SU-DHL-6 (cell line): Measurements from ENCODE around the gene THG1L.

Experiments used
- H2AFZ ChIP-seq: fragments of 200-600 bp; sonication (generic); 2 replicates; pipeline ENCODE4 v1.6.1; 2014; ENCODE audit warnings: low read depth, mild to moderate bottlenecking, moderate library complexity, mixed read lengths, antibody characterized with exemption, low read length; ENCODE audit not compliant: severe bottlenecking
- H3F3A ChIP-seq: fragments of 200-600 bp; shearing (Covaris generic); 2 replicates; pipeline ENCODE4 v1.6.0; 2016; ENCODE audit warnings: antibody characterized with exemption, mild to moderate bottlenecking; ENCODE audit not compliant: insufficient read depth
- H3K27ac ChIP-seq: fragments of 200-600 bp; sonication (generic); 2 replicates; pipeline ENCODE4 v1.5.1; 2016; ENCODE audit warnings: low read depth, mild to moderate bottlenecking, low read length, moderate library complexity, mixed read lengths
- H3K27me3 ChIP-seq: fragments of 200-600 bp; sonication (generic), shearing (Covaris generic); 2 replicates; pipeline ENCODE4 v1.6.0; 2014; ENCODE audit warnings: mild to moderate bottlenecking, low read length
- H3K36me3 ChIP-seq: fragments of 200-600 bp; sonication (generic); 2 replicates; pipeline ENCODE4 v1.6.1; 2014; ENCODE audit warnings: mild to moderate bottlenecking, low read length, mixed read lengths
- H3K4me2 ChIP-seq: fragments of 300-600, 200-600 bp; shearing (Covaris generic), sonication (generic); 2 replicates; pipeline ENCODE4 v1.6.0; 2014; ENCODE audit warnings: low read length, low read depth, mild to moderate bottlenecking; ENCODE audit not compliant: poor library complexity, severe bottlenecking
- H3K4me3 ChIP-seq: fragments of 200-600 bp; sonication (generic); 2 replicates; pipeline ENCODE4 v1.5.1; 2014; ENCODE audit warnings: antibody characterized with exemption, low read length, mild to moderate bottlenecking, mixed read lengths; ENCODE audit not compliant: insufficient read depth, poor library complexity, severe bottlenecking
- H3K79me2 ChIP-seq: fragments of 200-600 bp; sonication (generic); 2 replicates; pipeline ENCODE4 v1.6.1; 2014; ENCODE audit warnings: mild to moderate bottlenecking, low read length, moderate library complexity; ENCODE audit not compliant: insufficient read depth
- H3K9ac ChIP-seq: fragments of 200-600 bp; sonication (generic); 2 replicates; pipeline ENCODE4 v1.7.0; 2014; ENCODE audit warnings: mild to moderate bottlenecking, low read length
- H3K9me2 ChIP-seq: fragments of 200-600 bp; sonication (generic); replicated peaks from 2 replicates; pipeline ENCODE4 v1.6.1; 2014; ENCODE audit warnings: low read length; ENCODE audit not compliant: insufficient read depth
- H3K9me3 ChIP-seq: fragments of 200-600 bp; sonication (generic); 2 replicates; pipeline ENCODE4 v1.6.1; 2014; ENCODE audit warnings: low read length, mixed read lengths; ENCODE audit not compliant: insufficient read depth
- H4K20me1 ChIP-seq: fragments of 200-600 bp; sonication (generic); 2 replicates; pipeline ENCODE4 v1.6.1; 2014; ENCODE audit warnings: low read depth, mild to moderate bottlenecking, antibody characterized with exemption, low read length, moderate library complexity, mixed read lengths
- EZH2phosphoT487 ChIP-seq: fragments of 200-600 bp; sonication (generic), shearing (Covaris generic); conservative IDR thresholded peaks from 2 replicates; pipeline ENCODE4 v1.6.1; 2018; ENCODE audit warnings: mild to moderate bottlenecking, antibody characterized with exemption, low read length, moderate library complexity, mixed read lengths
- TF ChIP-seq, protein P1 (sequence below): fragments of 200-600 bp; sonication (generic); IDR thresholded peaks from one replicate; pipeline ENCODE4 v1.5.1; 2017; ENCODE audit warnings: antibody characterized with exemption, mild to moderate bottlenecking, low read length, moderate library complexity; ENCODE audit not compliant: insufficient read depth, poor library complexity, severe bottlenecking

Gene THG1L

DNA sequence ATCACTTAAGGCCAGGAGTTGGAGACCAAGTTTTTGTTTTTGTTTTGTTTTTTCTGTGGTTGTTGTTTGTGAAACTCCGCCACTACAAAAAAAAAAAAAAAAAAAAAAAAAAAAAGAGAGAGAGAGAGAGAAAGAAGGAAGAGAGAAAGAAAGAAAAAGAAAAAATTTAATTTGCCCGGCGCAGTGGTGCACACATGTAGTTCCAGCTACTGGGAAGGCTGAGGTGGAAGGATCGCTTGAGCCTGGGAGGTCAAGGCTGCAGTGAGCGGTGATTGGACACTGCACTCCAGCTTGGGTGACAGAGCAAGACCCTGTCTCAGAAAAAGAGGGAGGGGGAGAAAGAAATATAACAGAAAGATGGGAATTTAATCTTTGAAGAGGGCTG, 902 bp downstream of the THG1L start:
- H3K27ac ChIP-seq, result no peak overlapping the region
- no peaks in the 10 kb centered on the region for H3K9me3 ChIP-seq
- H3K36me3 ChIP-seq, result peaks cover 18% of the 10 kb centered on the region
- no peaks in the 10 kb centered on the region for H3K27me3 ChIP-seq
- peak overlapping the region; percentile 70; the same call in 1 of the 2 replicates for H3K9ac ChIP-seq
- H2AFZ ChIP-seq, result no peak overlapping the region
- TF ChIP-seq EZH2phosphoT487, result no peak
- TF ChIP-seq, protein P1, sequence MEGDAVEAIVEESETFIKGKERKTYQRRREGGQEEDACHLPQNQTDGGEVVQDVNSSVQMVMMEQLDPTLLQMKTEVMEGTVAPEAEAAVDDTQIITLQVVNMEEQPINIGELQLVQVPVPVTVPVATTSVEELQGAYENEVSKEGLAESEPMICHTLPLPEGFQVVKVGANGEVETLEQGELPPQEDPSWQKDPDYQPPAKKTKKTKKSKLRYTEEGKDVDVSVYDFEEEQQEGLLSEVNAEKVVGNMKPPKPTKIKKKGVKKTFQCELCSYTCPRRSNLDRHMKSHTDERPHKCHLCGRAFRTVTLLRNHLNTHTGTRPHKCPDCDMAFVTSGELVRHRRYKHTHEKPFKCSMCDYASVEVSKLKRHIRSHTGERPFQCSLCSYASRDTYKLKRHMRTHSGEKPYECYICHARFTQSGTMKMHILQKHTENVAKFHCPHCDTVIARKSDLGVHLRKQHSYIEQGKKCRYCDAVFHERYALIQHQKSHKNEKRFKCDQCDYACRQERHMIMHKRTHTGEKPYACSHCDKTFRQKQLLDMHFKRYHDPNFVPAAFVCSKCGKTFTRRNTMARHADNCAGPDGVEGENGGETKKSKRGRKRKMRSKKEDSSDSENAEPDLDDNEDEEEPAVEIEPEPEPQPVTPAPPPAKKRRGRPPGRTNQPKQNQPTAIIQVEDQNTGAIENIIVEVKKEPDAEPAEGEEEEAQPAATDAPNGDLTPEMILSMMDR, result no peak
- no peaks in the 10 kb centered on the region for H4K20me1 ChIP-seq
- H3K4me2 ChIP-seq, result peak overlapping the region; percentile 94
- peaks cover 21% of the 10 kb centered on the region for H3F3A ChIP-seq
- H3K9me2 ChIP-seq, result no peaks in the 10 kb centered on the region
- H3K79me2 ChIP-seq, result peaks cover 10% of the 10 kb centered on the region; the same call in 1 of the 2 replicates
- peak overlapping the region; percentile 75 for H3K4me3 ChIP-seq

DNA sequence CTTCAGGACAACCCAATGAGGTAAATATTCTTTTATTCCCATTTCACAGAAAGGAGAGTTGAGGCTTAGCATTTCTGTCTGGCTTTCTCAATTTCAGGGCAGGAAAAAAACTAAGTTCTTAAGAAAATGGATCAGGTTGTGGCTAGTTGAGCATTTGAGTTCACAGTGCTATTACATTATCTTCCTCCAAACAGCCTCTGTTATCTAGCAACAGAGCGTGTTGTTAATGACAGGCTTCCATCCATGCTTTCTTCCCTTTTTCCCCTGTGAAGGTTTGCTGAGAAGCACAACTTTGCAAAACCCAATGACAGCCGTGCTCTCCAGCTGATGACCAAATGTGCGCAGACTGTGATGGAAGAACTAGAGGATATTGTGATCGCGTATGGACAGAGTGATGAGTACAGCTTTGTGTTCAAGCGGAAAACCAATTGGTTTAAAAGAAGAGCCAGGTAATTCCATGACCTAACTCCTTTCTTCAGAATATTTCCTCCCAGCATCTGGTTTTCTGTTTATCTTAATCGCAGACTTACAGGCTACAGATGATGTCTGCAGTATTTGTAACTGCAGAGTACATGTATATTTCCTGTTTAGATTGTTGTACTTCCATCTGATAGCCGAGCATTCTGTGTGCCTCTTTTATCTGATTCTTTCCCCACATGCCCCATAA, 1.5 kb downstream of the THG1L start:
- no peak overlapping the region for H3K27ac ChIP-seq
- H4K20me1 ChIP-seq, result no peaks in the 10 kb centered on the region
- TF ChIP-seq, protein P1, result no peak
- TF ChIP-seq EZH2phosphoT487, result no peak
- H3F3A ChIP-seq, result peaks cover 24% of the 10 kb centered on the region
- H3K9ac ChIP-seq, result no peak overlapping the region
- H3K9me3 ChIP-seq, result no peaks in the 10 kb centered on the region
- no peaks in the 10 kb centered on the region for H3K27me3 ChIP-seq
- H3K79me2 ChIP-seq, result peaks cover 10% of the 10 kb centered on the region; the same call in 1 of the 2 replicates
- H2AFZ ChIP-seq, result no peak overlapping the region
- H3K9me2 ChIP-seq, result no peaks in the 10 kb centered on the region
- peaks cover 21% of the 10 kb centered on the region for H3K36me3 ChIP-seq
- no peak overlapping the region for H3K4me3 ChIP-seq
- peak overlapping the region; percentile 94 for H3K4me2 ChIP-seq

DNA sequence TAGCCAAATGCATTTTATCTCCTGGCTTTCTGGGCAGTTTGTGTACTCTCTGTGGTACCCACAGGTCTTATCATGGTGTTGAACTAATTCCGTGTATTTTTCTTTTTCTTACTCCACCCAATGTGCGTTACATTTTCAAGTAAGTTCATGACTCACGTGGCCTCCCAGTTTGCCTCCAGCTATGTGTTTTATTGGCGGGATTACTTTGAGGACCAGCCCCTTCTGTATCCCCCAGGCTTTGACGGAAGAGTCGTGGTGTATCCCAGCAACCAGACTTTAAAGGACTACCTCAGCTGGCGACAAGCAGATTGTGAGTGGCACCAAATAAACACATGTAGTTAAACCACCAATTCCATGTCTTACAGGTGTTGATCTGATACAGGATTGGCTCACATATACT, 3.2 kb downstream of the THG1L start:
- Histone ChIP-seq H3K9me3 (no peaks in the 10 kb centered on the region), H3K79me2 (peaks cover 7% of the 10 kb centered on the region; the same call in 1 of the 2 replicates), H3K9me2 (no peaks in the 10 kb centered on the region), H3F3A (peaks cover 27% of the 10 kb centered on the region), H3K4me2 (no peak overlapping the region), H3K4me3 (no peak overlapping the region), H2AFZ (no peak overlapping the region), H4K20me1 (no peaks in the 10 kb centered on the region), H3K9ac (no peak overlapping the region), H3K27me3 (no peaks in the 10 kb centered on the region), H3K36me3 (peaks cover 33% of the 10 kb centered on the region), H3K27ac (no peak overlapping the region)
- TF ChIP-seq EZH2phosphoT487, result no peak
- TF ChIP-seq, protein P1, result no peak
